Endothelial cell of umbilical vein (primary cell): ENCODE measurements around the gene WDFY2. TPM values are rescaled to one million over a fixed set of nuclear protein-coding genes. Genes with fewer than 3 reads are reported as not detected.
A peak's percentile ranks its signal among the peaks of the same experiment; 100 is the strongest.

ENCODE experiments used
- BruUV-seq: library from RNA; stranded (reverse); fragments of 400-500 nt; replicated peaks from 2 replicates; lab custom pipeline; 2021; lab: Mats Ljungman, UMichigan
- CTCF ChIA-PET: fragments of 300-600, 350-600 bp; sonication (Branson Sonifier 250); formaldehyde crosslinking; loops from one replicate; lab custom pipeline; 2021; ENCODE audit warnings: antibody characterized with exemption, inconsistent platforms; lab: Charles Lee
- POLR2A ChIA-PET: fragments of 300-600, 350-600 bp; sonication (Branson Sonifier 250); formaldehyde crosslinking; loops from one replicate; lab custom pipeline; 2021; ENCODE audit warnings: antibody characterized with exemption, inconsistent platforms; lab: Charles Lee
- DNase-seq: peaks from one replicate; pipeline ENCODE4 v3.0.0-alpha.2; 2011; ENCODE audit warnings: low read depth, low spot score
- FAIRE-seq: peaks from 2 replicates; lab custom pipeline; 2011; peaks lifted over from hg19 to GRCh38; lab: Jason Lieb, UNC
- H2AFZ ChIP-seq: 2 replicates; pipeline ENCODE4 v1.6.0; 2012; ENCODE audit warnings: low read depth, low read length, control low read depth, inconsistent platforms
- H3K27ac ChIP-seq: 2 replicates; pipeline ENCODE4 v1.5.1; 2011; ENCODE audit warnings: low read depth, mild to moderate bottlenecking, control low read depth, low read length, moderate library complexity; ENCODE audit not compliant: insufficient read depth
- H3K27me3 ChIP-seq, 2 experiments: 2 replicates each; pipeline versions ENCODE4 v1.6.0 to v1.6.1; 2011; ENCODE audit warnings: low read length in 2 of 2, mixed read lengths in 1 of 2; ENCODE audit not compliant: control insufficient read depth in 2 of 2, insufficient read depth in 2 of 2
- H3K36me3 ChIP-seq, 2 experiments: 2 replicates in 1 of 2; 3 replicates in 1 of 2; pipeline ENCODE4 v1.5.1; 2011; ENCODE audit warnings: low read length in 2 of 2, mild to moderate bottlenecking in 1 of 2, moderate library complexity in 1 of 2; ENCODE audit not compliant: control insufficient read depth in 2 of 2, insufficient read depth in 2 of 2; ENCODE audit errors: extremely low read depth in 1 of 2
- H3K4me1 ChIP-seq: 3 replicates; pipeline ENCODE4 v1.5.1; 2011; ENCODE audit warnings: mild to moderate bottlenecking, low read length; ENCODE audit not compliant: control insufficient read depth, insufficient read depth; ENCODE audit errors: extremely low read depth
- H3K4me2 ChIP-seq: 2 replicates; pipeline ENCODE4 v1.6.1; 2011; ENCODE audit warnings: low read length, control low read depth, mixed read lengths; ENCODE audit not compliant: insufficient read depth
- H3K4me3 ChIP-seq, 3 experiments: fragments of 200-600 bp in 1 of 3; sonication (generic), shearing (Covaris generic) in 1 of 3; replicated peaks in 1 of 3; 2 replicates each; pipeline ENCODE4 v1.5.1; 2011 to 2016; ENCODE audit warnings: control low read depth in 3 of 3, low read length in 3 of 3, mild to moderate bottlenecking in 2 of 3, inconsistent platforms in 1 of 3, low read depth in 1 of 3, moderate library complexity in 1 of 3; ENCODE audit not compliant: insufficient read depth in 1 of 3
- H3K79me2 ChIP-seq: 2 replicates; pipeline ENCODE4 v1.6.0; 2012; ENCODE audit warnings: low read length, inconsistent platforms; ENCODE audit not compliant: control insufficient read depth, insufficient read depth
- H3K9ac ChIP-seq: replicated peaks from 2 replicates; pipeline ENCODE3; 2011; ENCODE audit warnings: low read length, control low read depth; ENCODE audit not compliant: insufficient read depth; ENCODE audit errors: extremely low read depth
- H3K9me1 ChIP-seq: replicated peaks from 3 replicates; pipeline ENCODE4 v1.6.0; 2011; ENCODE audit warnings: mild to moderate bottlenecking, low read length; ENCODE audit not compliant: control insufficient read depth, insufficient read depth; ENCODE audit errors: extremely low read depth
- H3K9me3 ChIP-seq: replicated peaks from 2 replicates; pipeline ENCODE4 v1.5.1; 2012; ENCODE audit warnings: low read length, inconsistent platforms; ENCODE audit not compliant: control insufficient read depth, insufficient read depth
- H4K20me1 ChIP-seq: replicated peaks from 2 replicates; pipeline ENCODE3; 2011; ENCODE audit warnings: mild to moderate bottlenecking, low read length; ENCODE audit not compliant: control insufficient read depth, insufficient read depth; ENCODE audit errors: extremely low read depth
- CTCF ChIP-seq, 2 donors: IDR thresholded peaks; 1 replicate in 1 of 2; 2 replicates in 1 of 2; pipeline ENCODE4 v1.5.1; 2011; ENCODE audit warnings: low read length in 2 of 2, mild to moderate bottlenecking in 2 of 2, moderate library complexity in 2 of 2, control low read depth in 1 of 2, inconsistent platforms in 1 of 2, low read depth in 1 of 2; ENCODE audit not compliant: insufficient read depth in 1 of 2; ENCODE audit errors: extremely low read depth in 1 of 2
- EZH2 ChIP-seq: IDR thresholded peaks from 2 replicates; pipeline ENCODE4 v1.6.1; 2012; ENCODE audit warnings: borderline replicate concordance, low read depth, mild to moderate bottlenecking, moderate library complexity, low read length, inconsistent platforms; ENCODE audit not compliant: severe bottlenecking
- FOS ChIP-seq: IDR thresholded peaks from 2 replicates; pipeline ENCODE4 v1.6.1; 2011; ENCODE audit warnings: mild to moderate bottlenecking, low read length, moderate library complexity, borderline replicate concordance; ENCODE audit not compliant: insufficient read depth
- GATA2 ChIP-seq: IDR thresholded peaks from 2 replicates; pipeline ENCODE4 v1.7.0; 2011; ENCODE audit warnings: low read depth, mild to moderate bottlenecking, moderate library complexity, mixed read lengths, low read length; ENCODE audit not compliant: insufficient read length, insufficient read depth
- JUN ChIP-seq: IDR thresholded peaks from 2 replicates; pipeline ENCODE4 v1.6.1; 2011; ENCODE audit warnings: borderline replicate concordance, low read depth; ENCODE audit not compliant: insufficient read length, insufficient read depth
- MAX ChIP-seq: IDR thresholded peaks from 2 replicates; pipeline ENCODE4 v1.6.1; 2011; ENCODE audit not compliant: insufficient read depth, insufficient read length
- MYC ChIP-seq: IDR thresholded peaks from one replicate; pipeline ENCODE4 v1.6.1; 2011; ENCODE audit warnings: mild to moderate bottlenecking, low read depth, low read length
- POLR2A ChIP-seq: IDR thresholded peaks from 2 replicates; pipeline ENCODE4 v1.6.1; 2012; ENCODE audit warnings: low read depth, mild to moderate bottlenecking, control low read depth, low read length
- POLR2AphosphoS5 ChIP-seq: IDR thresholded peaks from 2 replicates; pipeline ENCODE4 v1.6.1; 2012; ENCODE audit warnings: low read depth, mild to moderate bottlenecking, control low read depth, low read length, moderate library complexity; ENCODE audit not compliant: insufficient read depth
- dilution Hi-C: fragments of 300-500 bp; cut with MboI; formaldehyde crosslinking; loops from one replicate; pipeline ENCODE4 v1.15.0; 2019; ENCODE audit warnings: low sequenced_read_pairs; ENCODE audit not compliant: extremely low pct_ligation_motif_present
- intact Hi-C: fragments of 100-400 bp; cut with micrococcal nuclease; formaldehyde crosslinking; loops from one replicate; pipeline ENCODE4 v1.10.0; 2022
- polyA plus RNA-seq, 4 experiments: library from polyadenylated mRNA; depleted of rRNA in 3 of 4; stranded (reverse) in 3 of 4; unstranded in 1 of 4; fragments of >200 nt; gene quantifications; 2 replicates each; pipeline versions ENCODE4 v1.2.1 to v1.2.3, GENCODE V29; 2011 to 2012; ENCODE audit warnings: missing spikeins in 1 of 4
- total RNA-seq: library from RNA; stranded (reverse); gene quantifications from 2 replicates; pipeline ENCODE4 v1.2.3, GENCODE V29; 2021

The WDFY2 gene
- total and polyA plus RNA-seq, 2 donors (not counting 3 experiments of a cell fraction or from before 2014, with no cell fraction given): 2.1 to 5.5 TPM

- no TSS peak for BruUV-seq
- Histone ChIP-seq H3K27me3 (no peaks in the 10 kb centered on the region), H2AFZ (peak overlapping the region; percentile 46), H3K4me3 (no peak overlapping the region), H3K4me1 (peaks cover 5% of the 10 kb centered on the region), H4K20me1 (no peaks in the 10 kb centered on the region), H3K9me3 (no peaks in the 10 kb centered on the region), H3K9ac (no peak overlapping the region), H3K27ac (no peak overlapping the region), H3K79me2 (no peaks in the 10 kb centered on the region), H3K9me1 (no peaks in the 10 kb centered on the region), H3K4me2 (no peak overlapping the region), H3K36me3 (no peaks in the 10 kb centered on the region)
- intact Hi-C loops: no loop called here
- dilution Hi-C loops: no loop called here
- POLR2A ChIA-PET: no interaction called here
- no peak for FAIRE-seq
- TF ChIP-seq POLR2AphosphoS5: no peak
- no peak for TF ChIP-seq POLR2A
- TF ChIP-seq CTCF (IDR thresholded peaks at IDR 0.05; ENCODE audit: extremely low read depth in 1 of 2, insufficient read depth in 1 of 2, low read depth in 1 of 2, low read length in 2 of 2): no peak
- no peak for TF ChIP-seq MYC
- no peak for TF ChIP-seq MAX
- TF ChIP-seq GATA2: no peak
- TF ChIP-seq JUN: no peak
- TF ChIP-seq FOS: no peak
- no peak for TF ChIP-seq EZH2
- DNase-seq: peak; percentile 15
- CTCF ChIA-PET: no interaction called here
These were observed 36.1 kb downstream of the WDFY2 start for GRCh38 chr13:51620165-51620983.
